ENCODE data around the gene CCNC. TPM values are rescaled to one million over a fixed set of nuclear protein-coding genes. Genes with fewer than 3 reads are reported as not detected.

Gene CCNC
- polyA plus RNA-seq, 1 donor from 2014 or later: 111 TPM

Small RNAs within 50 kb of the gene (small RNA-seq; reads per million reads assigned to genes)
- 0 to 1.2 (median 0) reads per million in 3 experiments for gene RF00019

Other genes starting within 250 kb of the CCNC start
- 106 and 130 TPM in 2 replicates for gene FAXC, start 219.0 kb downstream of the CCNC start, polyA plus RNA-seq
- gene COQ3, start 174.5 kb downstream of the CCNC start, polyA plus RNA-seq: 23.0 and 23.5 TPM in 2 replicates
- 350 and 391 TPM in 2 replicates for gene PNISR, start 143.4 kb downstream of the CCNC start, polyA plus RNA-seq
- gene USP45, start 53.2 kb downstream of the CCNC start, polyA plus RNA-seq: 5.7 and 6.2 TPM in 2 replicates
- gene PRDM13, start 38.2 kb upstream of the CCNC start, polyA plus RNA-seq: not detected in 2 replicates

Data from neural cell (in vitro differentiated cells).